CD4-positive, alpha-beta T cell (primary cell): ENCODE data around the gene POR. TPM values are rescaled to one million over a fixed set of nuclear protein-coding genes. Genes with fewer than 3 reads are reported as not detected.

Experiments used
- ATAC-seq: fragments of 200-7000 bp; cut with Tn5 transposase; one replicate; pipeline ENCODE4 v1.10.0; 2022; ENCODE audit warnings: mild to moderate bottlenecking; ENCODE audit not compliant: poor library complexity
- CTCF ChIA-PET: fragments of 350-600 bp; sonication (Branson Sonifier 250); formaldehyde crosslinking; loops from one replicate; lab custom pipeline; 2021; ENCODE audit warnings: antibody characterized with exemption, inconsistent platforms; lab: Charles Lee
- POLR2A ChIA-PET: fragments of 350-600 bp; sonication (Branson Sonifier 250); formaldehyde crosslinking; loops from one replicate; lab custom pipeline; 2021; ENCODE audit warnings: antibody characterized with exemption, inconsistent platforms; lab: Charles Lee
- DNase-seq, 14 experiments: peaks; one replicate each; pipeline ENCODE4 v3.0.0-alpha.2; 2013 to 2020; ENCODE audit warnings: mixed read lengths in 2 of 14
- H3K27ac ChIP-seq, 2 donors: one replicate each; pipeline versions ENCODE4 v1.5.1 to v1.7.0; 2013; ENCODE audit warnings: low read length in 2 of 2, low read depth in 1 of 2, mild to moderate bottlenecking in 1 of 2
- H3K27me3 ChIP-seq, 2 experiments: 1 replicate in 1 of 2; 2 replicates in 1 of 2; pipeline versions ENCODE4 v1.6.1 to v1.7.0; 2013; ENCODE audit warnings: low read length in 2 of 2, control low read depth in 1 of 2, mild to moderate bottlenecking in 1 of 2, moderate library complexity in 1 of 2; ENCODE audit not compliant: insufficient read depth in 2 of 2, control insufficient read depth in 1 of 2
- H3K36me3 ChIP-seq: one replicate; pipeline ENCODE4 v1.6.1; 2013; ENCODE audit warnings: low read length, control low read depth; ENCODE audit not compliant: insufficient read depth
- H3K4me1 ChIP-seq: one replicate; pipeline ENCODE4 v1.6.1; 2013; ENCODE audit warnings: low read length, control low read depth; ENCODE audit not compliant: insufficient read depth
- H3K4me3 ChIP-seq: one replicate; pipeline ENCODE4 v1.5.1; 2013; ENCODE audit warnings: mild to moderate bottlenecking, low read length, moderate library complexity
- H3K9me3 ChIP-seq, 2 experiments: 1 replicate in 1 of 2; 2 replicates in 1 of 2; pipeline versions ENCODE4 v1.6.1 to v1.7.0; 2013; ENCODE audit warnings: low read length in 2 of 2, mild to moderate bottlenecking in 2 of 2, control low read depth in 1 of 2, moderate library complexity in 1 of 2; ENCODE audit not compliant: control insufficient read depth in 1 of 2, insufficient read depth in 1 of 2
- H3K27ac Mint-ChIP-seq: one replicate; pipeline ENCODE4 v1.8.0; 2020; ENCODE audit warnings: mixed read lengths
- H3K27me3 Mint-ChIP-seq: one replicate; pipeline ENCODE4 v1.8.0; 2021; ENCODE audit warnings: mixed read lengths
- H3K36me3 Mint-ChIP-seq: one replicate; pipeline ENCODE4 v1.8.0; 2021; ENCODE audit warnings: low read depth, mixed read lengths
- H3K4me1 Mint-ChIP-seq: one replicate; pipeline ENCODE4 v1.8.0; 2021; ENCODE audit warnings: low read depth, mixed read lengths
- H3K4me3 Mint-ChIP-seq: one replicate; pipeline ENCODE4 v1.8.0; 2020; ENCODE audit warnings: mild to moderate bottlenecking, mixed read lengths
- H3K9me3 Mint-ChIP-seq: one replicate; pipeline ENCODE4 v1.8.0; 2020; ENCODE audit warnings: mixed read lengths
- CTCF ChIP-seq: fragments of 200-600 bp; IDR thresholded peaks from one replicate; pipeline ENCODE4 v1.8.0; 2022; ENCODE audit warnings: antibody characterized with exemption, mild to moderate bottlenecking
- intact Hi-C, 2 experiments: fragments of 100-400 bp; cut with DNase I in 1 of 2; cut with micrococcal nuclease in 1 of 2; formaldehyde crosslinking; loops; one replicate each; pipeline versions ENCODE4 v1.15.1 to v1.9.0; 2023 to 2025; cut with DNase I, micrococcal nuclease
- total RNA-seq, 174 experiments: library from RNA in 2 of 174; stranded (reverse) in 2 of 174; gene quantifications; one replicate each; pipeline ENCODE4 v1.2.3 and lab custom pipeline; 2021 to 2026

Gene POR
- total RNA-seq, 2 experiments from 2014 or later: 44.2 to 54.8 TPM

DNA sequence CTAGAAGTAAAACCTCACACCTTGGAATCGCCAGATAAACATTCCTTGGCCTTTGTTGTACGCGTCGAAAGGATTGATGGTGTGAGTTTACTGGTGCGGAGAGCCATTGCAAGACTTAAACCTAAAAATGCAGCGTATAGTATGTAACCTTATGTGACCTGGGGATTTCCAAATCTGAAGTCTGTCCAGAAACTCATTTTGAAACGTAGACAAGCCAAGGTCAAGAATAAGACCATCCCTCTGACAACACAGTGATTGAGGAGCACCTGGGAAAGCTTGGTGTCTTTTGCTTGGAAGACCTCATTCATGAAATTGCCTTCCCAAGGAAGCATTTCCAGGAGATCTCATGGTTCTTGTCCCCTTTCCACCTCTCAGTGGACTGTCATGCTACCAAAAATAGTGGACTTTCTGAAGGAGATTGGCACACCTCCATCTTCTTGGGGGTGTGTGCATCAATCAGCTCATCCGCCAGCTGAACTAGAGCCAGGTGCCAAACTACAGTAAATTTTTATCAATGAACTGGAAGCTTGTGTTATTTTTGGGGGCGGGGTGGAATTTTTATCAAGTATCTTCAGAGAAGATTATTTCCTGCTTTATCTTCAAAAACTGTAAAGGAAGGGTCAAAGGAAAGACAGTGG is 8.1 kb downstream of the POR start:
- no peak overlapping the region for H3K27ac ChIP-seq
- no peak for TF ChIP-seq CTCF
- H3K36me3 ChIP-seq: peaks cover 4% of the 10 kb centered on the region
- intact Hi-C loops: no loop called here
- Mint-ChIP-seq H3K9me3 (no peaks in the 10 kb centered on the region), H3K36me3 (peaks cover 11% of the 10 kb centered on the region), H3K27ac (no peak overlapping the region), H3K4me3 (no peak overlapping the region), H3K4me1 (peaks cover 34% of the 10 kb centered on the region), H3K27me3 (no peaks in the 10 kb centered on the region)
- H3K4me3 ChIP-seq: no peak overlapping the region
- no peaks in the 10 kb centered on the region for H3K9me3 ChIP-seq
- ChIA-PET CTCF (interaction anchor here (0.6 kb wide), 1 partner anchor 441 kb away, joined by 4 read pairs; no protein-coding TSS in a partner anchor), POLR2A (interaction anchor here (1.1 kb wide), 1 partner anchor 8 kb away, joined by 3 read pairs; no protein-coding TSS in a partner anchor)
- H3K4me1 ChIP-seq: peaks cover 28% of the 10 kb centered on the region
- ATAC-seq (no peak), DNase-seq (no peak)
- H3K27me3 ChIP-seq: no peaks in the 10 kb centered on the region

- Histone ChIP-seq H3K4me3 (no peak overlapping the region), H3K27me3 (no peaks in the 10 kb centered on the region), H3K4me1 (peaks cover 28% of the 10 kb centered on the region), H3K9me3 (no peaks in the 10 kb centered on the region), H3K36me3 (peaks cover 4% of the 10 kb centered on the region), H3K27ac (no peak overlapping the region)
- intact Hi-C loops: no loop called here
- TF ChIP-seq CTCF: no peak
- Mint-ChIP-seq H3K4me1 (peaks cover 35% of the 10 kb centered on the region), H3K36me3 (peaks cover 11% of the 10 kb centered on the region), H3K9me3 (no peaks in the 10 kb centered on the region), H3K4me3 (no peak overlapping the region), H3K27me3 (no peaks in the 10 kb centered on the region), H3K27ac (no peak overlapping the region)
- ChIA-PET CTCF (no interaction called here), POLR2A (interaction anchor here (1.0 kb wide), 1 partner anchor 96 kb away, joined by 3 read pairs; no protein-coding TSS in a partner anchor)
- no peak for DNase-seq
- ATAC-seq: no peak
Observed at GRCh38 chr7:75924256-75924655, 9.3 kb downstream of the POR start.

DNA sequence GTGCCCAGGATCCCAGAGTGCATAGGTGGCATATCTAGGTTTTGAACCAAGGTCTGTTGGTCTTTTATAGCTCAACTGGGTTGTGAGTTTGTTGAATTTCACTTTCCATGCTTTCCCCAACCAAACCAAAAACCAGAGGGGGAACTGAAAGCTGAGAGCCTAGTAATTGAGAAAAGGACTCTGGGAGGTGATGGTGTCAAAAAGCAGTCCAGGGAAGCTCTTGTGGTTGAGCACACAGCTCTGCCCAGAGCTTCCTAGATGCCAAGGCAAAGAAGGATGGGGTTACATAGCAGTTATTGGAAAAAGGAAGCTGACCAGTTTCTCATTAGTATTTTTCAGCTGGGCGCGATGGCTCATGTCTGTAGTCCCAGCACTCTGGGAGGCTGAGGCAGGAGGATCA is 9.9 kb downstream of the POR start:
- H3K27me3 ChIP-seq: no peaks in the 10 kb centered on the region
- ATAC-seq (no peak), DNase-seq (no peak)
- no peak for TF ChIP-seq CTCF
- intact Hi-C loops: no loop called here
- Mint-ChIP-seq H3K9me3 (no peaks in the 10 kb centered on the region), H3K4me3 (no peak overlapping the region), H3K27me3 (no peaks in the 10 kb centered on the region), H3K27ac (no peak overlapping the region), H3K36me3 (peaks cover 11% of the 10 kb centered on the region), H3K4me1 (peaks cover 36% of the 10 kb centered on the region)
- no peak overlapping the region for H3K27ac ChIP-seq
- H3K4me1 ChIP-seq: peaks cover 22% of the 10 kb centered on the region
- ChIA-PET POLR2A (interaction anchor here (0.7 to 1.0 kb wide), 3 partner anchors 9 to 95 kb away, joined by 3 to 5 read pairs (median 5); partner anchors contain the start of gene POR), CTCF (no interaction called here)
- no peak overlapping the region for H3K4me3 ChIP-seq
- peaks cover 4% of the 10 kb centered on the region for H3K36me3 ChIP-seq
- H3K9me3 ChIP-seq: no peaks in the 10 kb centered on the region
